H7 (cell line): ENCODE results near the gene CCNI. TPM values are rescaled to one million over a fixed set of nuclear protein-coding genes. Genes with fewer than 3 reads are reported as not detected.

Experiments
- DNase-seq: peaks from one replicate; pipeline ENCODE4 v3.0.0; 2012
- H3K27me3 ChIP-seq: 2 replicates; pipeline ENCODE4 v1.6.0; 2011; ENCODE audit warnings: mild to moderate bottlenecking, low read length; ENCODE audit not compliant: control insufficient read depth, insufficient read depth
- H3K36me3 ChIP-seq: replicated peaks from 2 replicates; pipeline ENCODE4 v1.5.1; 2011; ENCODE audit warnings: low read length; ENCODE audit not compliant: control insufficient read depth, insufficient read depth
- H3K4me3 ChIP-seq: 2 replicates; pipeline ENCODE4 v1.5.1; 2011; ENCODE audit warnings: low read depth, mild to moderate bottlenecking, control low read depth, low read length, moderate library complexity; ENCODE audit not compliant: insufficient read depth
- total RNA-seq: library from RNA; depleted of rRNA; stranded (reverse); fragments of >200 nt; shearing (Covaris generic); gene quantifications from 2 replicates; pipeline ENCODE4 v1.2.3, GENCODE V29; 2014; rRNA removed

CCNI gene
- total RNA-seq, 1 experiment from 2014 or later = 149 TPM

- no peaks in the 10 kb centered on the region for H3K27me3 ChIP-seq
- H3K36me3 ChIP-seq = peaks cover 1% of the 10 kb centered on the region
- no peak overlapping the region for H3K4me3 ChIP-seq
- no peak for DNase-seq
Measured at GRCh38 chr4:77012726-77013125, 63.1 kb downstream of the CCNI start.

GRCh38 chr4:77010841-77011354 is 64.9 kb downstream of the CCNI start:
- Histone ChIP-seq H3K36me3 (peaks cover 1% of the 10 kb centered on the region), H3K4me3 (no peak overlapping the region), H3K27me3 (no peaks in the 10 kb centered on the region)
- DNase-seq = no peak

- Histone ChIP-seq H3K27me3 (no peaks in the 10 kb centered on the region), H3K4me3 (no peak overlapping the region), H3K36me3 (peaks cover 1% of the 10 kb centered on the region; the same call in 1 of the 2 replicates)
- DNase-seq = no peak
Measured at GRCh38 chr4:77009511-77010115, 66.2 kb downstream of the CCNI start.

GRCh38 chr4:77007358-77008230 is 68.2 kb downstream of the CCNI start:
- peaks cover 1% of the 10 kb centered on the region; the same call in 1 of the 2 replicates for H3K36me3 ChIP-seq

GRCh38 chr4:77006753-77007353 is 68.9 kb downstream of the CCNI start:
- H3K27me3 ChIP-seq = no peaks in the 10 kb centered on the region
- H3K4me3 ChIP-seq = no peak overlapping the region
- H3K36me3 ChIP-seq = peaks cover 1% of the 10 kb centered on the region; the same call in 1 of the 2 replicates
- no peak for DNase-seq

More at GRCh38 chr4:77007358-77008230, 68.2 kb downstream of the CCNI start:
- Histone ChIP-seq H3K27me3 (no peaks in the 10 kb centered on the region), H3K4me3 (no peak overlapping the region)
- peak; percentile 10 for DNase-seq

- no peaks in the 10 kb centered on the region for H3K27me3 ChIP-seq
- H3K36me3 ChIP-seq = no peaks in the 10 kb centered on the region; the same call in 1 of the 2 replicates
- H3K4me3 ChIP-seq = no peak overlapping the region
- DNase-seq = no peak
Measured at GRCh38 chr4:77003400-77003799, 72.4 kb downstream of the CCNI start.

GRCh38 chr4:77002321-77003107 is 73.3 kb downstream of the CCNI start:
- DNase-seq = no peak
- H3K27me3 ChIP-seq = no peaks in the 10 kb centered on the region
- H3K36me3 ChIP-seq = no peaks in the 10 kb centered on the region; the same call in 1 of the 2 replicates
- no peak overlapping the region for H3K4me3 ChIP-seq

- Histone ChIP-seq H3K4me3 (no peak overlapping the region), H3K27me3 (no peaks in the 10 kb centered on the region), H3K36me3 (no peaks in the 10 kb centered on the region; the same call in 1 of the 2 replicates)
- DNase-seq = no peak
Measured at GRCh38 chr4:77001907-77002306, 73.9 kb downstream of the CCNI start.

- no peaks in the 10 kb centered on the region; the same call in 1 of the 2 replicates for H3K36me3 ChIP-seq
- no peak for DNase-seq
- H3K4me3 ChIP-seq = no peak overlapping the region
- H3K27me3 ChIP-seq = no peaks in the 10 kb centered on the region
Measured at GRCh38 chr4:76998251-76998901, 77.4 kb downstream of the CCNI start.

- DNase-seq = no peak
- no peaks in the 10 kb centered on the region for H3K27me3 ChIP-seq
- no peak overlapping the region for H3K4me3 ChIP-seq
- H3K36me3 ChIP-seq = no peaks in the 10 kb centered on the region; the same call in 1 of the 2 replicates
Measured at GRCh38 chr4:76997532-76997931, 78.3 kb downstream of the CCNI start.

Other genes starting within 250 kb of the CCNI start
- 0.10 and 0.41 TPM in 2 replicates for gene SOWAHB, start 177.8 kb downstream of the CCNI start, total RNA-seq
- gene SEPTIN11, start 126.2 kb downstream of the CCNI start, total RNA-seq = 63.1 and 64.7 TPM in 2 replicates
- 6.2 and 8.6 TPM in 2 replicates for gene CCNG2, start 81.2 kb upstream of the CCNI start, total RNA-seq